Measurements from ENCODE around the gene FBXW7. TPM values are rescaled to one million over a fixed set of nuclear protein-coding genes. Genes with fewer than 3 reads are reported as not detected.
A peak's percentile ranks its signal among the peaks of the same experiment; 100 is the strongest.

The FBXW7 gene
- total and polyA plus RNA-seq, 2 donors (not counting 1 experiment from before 2014, with no cell fraction given) = 23.0 to 125 TPM

GRCh38 chr4:152535360-152535902, 461 bp downstream of the FBXW7 start:
- ChIA-PET CTCF (interaction anchor here (1.0 to 3.6 kb wide), 7 partner anchors 16 to 141 kb away, joined by 3 to 30 read pairs (median 4); no protein-coding TSS in a partner anchor), POLR2A (interaction anchor here (1.0 to 1.8 kb wide), 7 partner anchors 8 to 930 kb away, joined by 3 to 9 read pairs (median 4); partner anchors contain the start of genes TIGD4 and TMEM131L)
- Mint-ChIP-seq H3K27ac (peak overlapping the region; percentile 96), H3K27me3 (no peaks in the 10 kb centered on the region), H3K4me1 (peaks cover 71% of the 10 kb centered on the region), H3K4me3 (peak overlapping the region; percentile 98), H3K9me3 (ENCODE audit: insufficient read depth) (no peaks in the 10 kb centered on the region)
- WGBS (ENCODE audit: insufficient coverage) = under 1% methylated on average over 51 of the region's 60 CpGs
- Histone ChIP-seq H3K9ac (ENCODE audit: low read length) (peak overlapping the region; percentile 89), H4K20me1 (ENCODE audit: control insufficient read depth, insufficient read depth, low read length, poor library complexity, severe bottlenecking) (peaks cover 38% of the 10 kb centered on the region), H3K4me1 (ENCODE audit: control insufficient read depth in 2 of 2, insufficient read depth in 2 of 2, low read length in 2 of 2) (peaks cover 30 to 40% of the 10 kb centered on the region in 2 donors), H3K79me2 (ENCODE audit: control insufficient read depth, insufficient read depth, low read length) (peaks cover 82% of the 10 kb centered on the region), H3K4me2 (replicated peaks; ENCODE audit: low read depth, low read length, poor library complexity, severe bottlenecking) (peak overlapping the region; percentile 86), H3K27me3 (replicated peaks in 1 of 4; ENCODE audit: control extremely low read depth in 1 of 4, control insufficient read depth in 3 of 4, insufficient read depth in 4 of 4, low read length in 3 of 4) (no peaks in the 10 kb centered on the region), H3K36me3 (replicated peaks in 1 of 2; ENCODE audit: control extremely low read depth in 1 of 2, control insufficient read depth in 1 of 2, extremely low read depth in 1 of 2, insufficient read depth in 2 of 2, low read length in 1 of 2) (peaks cover 0 to 14% of the 10 kb centered on the region in 2 experiments), H2AFZ (ENCODE audit: insufficient read depth, low read depth, low read length, poor library complexity, severe bottlenecking) (peak overlapping the region; percentile 68), H3K27ac (ENCODE audit: low read length in 2 of 2) (peak overlapping the region; percentile 68 to 88), H3K9me3 (ENCODE audit: control extremely low read depth in 1 of 3, control insufficient read depth in 2 of 3, insufficient read depth in 1 of 3, low read length in 2 of 3) (peaks cover 0 to 10% (median 0%) of the 10 kb centered on the region in 3 donors), H3K4me3 (ENCODE audit: control extremely low read depth in 1 of 5, extremely low read depth in 1 of 5, insufficient read depth in 1 of 5, low read depth in 2 of 5, low read length in 4 of 5) (peak overlapping the region in 4 of 5 experiments; percentile 58 to 88 (median 78))
- DNase-seq = no peak
- no peak for TF ChIP-seq EZH2 (IDR thresholded peaks at IDR 0.05; ENCODE audit: borderline replicate concordance, insufficient read depth, low read depth, low read length, poor library complexity, severe bottlenecking)
- TF ChIP-seq CTCF (IDR thresholded peaks at IDR 0.05) = no peak
- intact Hi-C loops (cut with micrococcal nuclease) = loop anchor here (5.0 kb wide), 2 partner anchors 73 to 1518 kb away; partner anchors contain the start of gene LRBA
- peak; percentile 3 for ATAC-seq (ENCODE audit: low read depth)
